A673 (cell line): ENCODE data around the gene IRS1. TPM values are rescaled to one million over a fixed set of nuclear protein-coding genes. Genes with fewer than 3 reads are reported as not detected.
A peak's percentile ranks its signal among the peaks of the same experiment; 100 is the strongest.

Experiments
- BruUV-seq: library from RNA; stranded (reverse); fragments of 400-500 nt; replicated peaks from 2 replicates; lab custom pipeline; 2021; lab: Mats Ljungman, UMichigan
- CTCF ChIA-PET: fragments of 300-600 bp; sonication (Branson Sonifier 250); formaldehyde crosslinking; loops from one replicate; lab custom pipeline; 2022; ENCODE audit warnings: antibody characterized with exemption; lab: Charles Lee
- POLR2A ChIA-PET: fragments of 300-600 bp; sonication (Branson Sonifier 250); formaldehyde crosslinking; loops from one replicate; lab custom pipeline; 2022; ENCODE audit warnings: antibody characterized with exemption; ENCODE audit not compliant: low non-redundant PET; lab: Charles Lee
- DNase-seq: peaks from one replicate; pipeline ENCODE4 v3.0.0-alpha.2; 2015; ENCODE audit warnings: low spot score
- H3K27ac ChIP-seq: fragments of 200-600 bp; sonication (generic); 2 replicates; pipeline ENCODE4 v1.5.1; 2016; ENCODE audit warnings: mixed run types, low read depth, mild to moderate bottlenecking, mixed read lengths, antibody characterized with exemption, low read length; ENCODE audit not compliant: poor library complexity, severe bottlenecking
- H3K27me3 ChIP-seq: fragments of 200-600 bp; sonication (generic); replicated peaks from 2 replicates; pipeline ENCODE4 v1.6.1; 2017; ENCODE audit warnings: mixed run types, low read depth, mild to moderate bottlenecking, mixed read lengths, antibody characterized with exemption, low read length; ENCODE audit not compliant: insufficient read depth, poor library complexity
- H3K36me3 ChIP-seq: fragments of 200-600 bp; sonication (generic); 2 replicates; pipeline ENCODE4 v1.6.1; 2016; ENCODE audit warnings: mixed run types, mild to moderate bottlenecking, mixed read lengths, antibody characterized with exemption, low read length; ENCODE audit not compliant: insufficient read depth, poor library complexity, severe bottlenecking
- H3K4me1 ChIP-seq: fragments of 200-600 bp; sonication (generic); 2 replicates; pipeline ENCODE4 v1.6.1; 2017; ENCODE audit warnings: mixed run types, mild to moderate bottlenecking, mixed read lengths, antibody characterized with exemption, low read length; ENCODE audit not compliant: insufficient read depth, poor library complexity, severe bottlenecking
- H3K4me3 ChIP-seq: fragments of 200-600 bp; sonication (generic); 2 replicates; pipeline ENCODE4 v1.5.1; 2016; ENCODE audit warnings: low read depth, mixed run types, mild to moderate bottlenecking, mixed read lengths, low read length; ENCODE audit not compliant: poor library complexity, severe bottlenecking
- H3K9me3 ChIP-seq: fragments of 200-600 bp; sonication (generic); 2 replicates; pipeline ENCODE4 v1.6.1; 2016; ENCODE audit warnings: mixed run types, low read depth, mild to moderate bottlenecking, mixed read lengths, antibody characterized with exemption, low read length; ENCODE audit not compliant: poor library complexity, severe bottlenecking
- CTCF ChIP-seq: fragments of 300-800, 200-600 bp; sonication (generic); conservative IDR thresholded peaks from 2 replicates; pipeline ENCODE4 v1.5.1; 2017; ENCODE audit warnings: low read depth, mild to moderate bottlenecking, antibody characterized with exemption, low read length, moderate library complexity, mixed read lengths
- EZH2 ChIP-seq: fragments of 200-600 bp; sonication (generic); IDR thresholded peaks from 2 replicates; pipeline ENCODE4 v1.6.1; 2017; ENCODE audit warnings: borderline replicate concordance, low read depth, mild to moderate bottlenecking, mixed read lengths, antibody characterized with exemption, low read length; ENCODE audit not compliant: poor library complexity, severe bottlenecking
- intact Hi-C: fragments of 100-400 bp; cut with micrococcal nuclease; formaldehyde crosslinking; loops from one replicate; pipeline ENCODE4 v1.10.0; 2022; ENCODE audit not compliant: unreplicated experiment
- total RNA-seq: library from RNA; stranded (reverse); gene quantifications from 2 replicates; pipeline ENCODE4 v1.2.3, GENCODE V29; 2021

The IRS1 gene
- total RNA-seq, 1 experiment from 2014 or later = 29.3 TPM

- BruUV-seq = no TSS peak
- no peaks in the 10 kb centered on the region for H3K27me3 ChIP-seq
- intact Hi-C loops = no loop called here
- H3K27ac ChIP-seq = no peak overlapping the region
- CTCF ChIA-PET = no interaction called here
- no peaks in the 10 kb centered on the region for H3K9me3 ChIP-seq
- TF ChIP-seq CTCF (no peak), EZH2 (no peak)
- DNase-seq = no peak
- H3K4me1 ChIP-seq = no peaks in the 10 kb centered on the region
- H3K36me3 ChIP-seq = no peaks in the 10 kb centered on the region
- no peak overlapping the region for H3K4me3 ChIP-seq
- POLR2A ChIA-PET = interaction anchor here (0.7 kb wide), 1 partner anchor 732 kb away, joined by 7 read pairs; no protein-coding TSS in a partner anchor
Observed at GRCh38 chr2:226818930-226819329, 19.3 kb upstream of the IRS1 start.

- H3K4me1 ChIP-seq = no peaks in the 10 kb centered on the region
- BruUV-seq = no TSS peak
- TF ChIP-seq EZH2 (no peak), CTCF (peak; percentile 55)
- DNase-seq = no peak
- POLR2A ChIA-PET = no interaction called here
- H3K27ac ChIP-seq = no peak overlapping the region
- no peaks in the 10 kb centered on the region for H3K27me3 ChIP-seq
- CTCF ChIA-PET = no interaction called here
- H3K4me3 ChIP-seq = no peak overlapping the region
- no peaks in the 10 kb centered on the region for H3K36me3 ChIP-seq
- no peaks in the 10 kb centered on the region for H3K9me3 ChIP-seq
- intact Hi-C loops = no loop called here
Observed at GRCh38 chr2:226813148-226813701, 13.6 kb upstream of the IRS1 start.

- no peak for TF ChIP-seq EZH2
- TF ChIP-seq CTCF = no peak
- no peak overlapping the region for H3K27ac ChIP-seq
- intact Hi-C loops = no loop called here
- CTCF ChIA-PET = no interaction called here
- peaks cover 12% of the 10 kb centered on the region for H3K4me1 ChIP-seq
- no peak overlapping the region for H3K4me3 ChIP-seq
- H3K36me3 ChIP-seq = no peaks in the 10 kb centered on the region
- BruUV-seq = no TSS peak
- H3K9me3 ChIP-seq = no peaks in the 10 kb centered on the region
- H3K27me3 ChIP-seq = no peaks in the 10 kb centered on the region
- POLR2A ChIA-PET = no interaction called here
- DNase-seq = no peak
Observed at GRCh38 chr2:226803410-226803809, 3.8 kb upstream of the IRS1 start.
